ENCODE measurements around the gene ST6GAL2.

The ST6GAL2 gene

DNA sequence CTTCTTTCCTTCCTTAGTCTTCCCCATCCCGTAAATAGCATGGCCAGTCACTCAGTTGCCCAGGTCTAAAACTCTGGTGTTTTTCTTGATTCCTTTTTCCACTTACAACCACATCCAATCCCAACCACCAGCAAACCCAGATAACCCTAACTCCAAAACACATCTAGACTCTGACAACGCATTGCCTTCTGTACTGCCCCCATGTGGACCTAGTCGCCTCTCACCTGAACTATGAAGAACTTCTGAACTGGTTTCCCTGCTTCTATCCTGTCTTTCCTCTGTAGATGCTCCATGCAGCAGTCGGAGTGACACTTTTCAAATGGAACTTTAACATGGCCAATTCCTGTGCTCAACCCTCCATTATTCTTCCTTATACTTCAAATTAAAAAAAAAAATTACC lies 26.5 kb downstream of the ST6GAL2 start:
- no peak for DNase-seq

DNA sequence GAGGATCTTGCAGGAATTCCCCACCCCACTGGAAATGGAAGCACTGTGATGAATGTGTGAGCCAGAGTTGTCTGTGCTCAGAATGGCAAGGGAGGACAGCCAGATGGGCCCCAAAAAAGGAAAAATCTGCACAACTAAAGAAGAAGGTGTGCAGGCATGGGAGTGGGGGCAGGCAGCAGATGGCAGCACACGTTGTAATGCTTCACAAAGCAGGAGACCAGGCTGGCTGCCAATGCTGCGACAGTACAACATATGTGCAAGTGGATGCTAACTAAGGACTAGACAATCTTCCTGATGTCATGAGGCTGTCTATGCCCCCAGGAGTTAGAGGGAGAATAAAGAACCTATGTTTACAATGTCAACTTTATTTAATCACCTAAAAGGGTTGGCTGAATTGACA lies 27.2 kb downstream of the ST6GAL2 start:
- DNase-seq, result no peak

DNA sequence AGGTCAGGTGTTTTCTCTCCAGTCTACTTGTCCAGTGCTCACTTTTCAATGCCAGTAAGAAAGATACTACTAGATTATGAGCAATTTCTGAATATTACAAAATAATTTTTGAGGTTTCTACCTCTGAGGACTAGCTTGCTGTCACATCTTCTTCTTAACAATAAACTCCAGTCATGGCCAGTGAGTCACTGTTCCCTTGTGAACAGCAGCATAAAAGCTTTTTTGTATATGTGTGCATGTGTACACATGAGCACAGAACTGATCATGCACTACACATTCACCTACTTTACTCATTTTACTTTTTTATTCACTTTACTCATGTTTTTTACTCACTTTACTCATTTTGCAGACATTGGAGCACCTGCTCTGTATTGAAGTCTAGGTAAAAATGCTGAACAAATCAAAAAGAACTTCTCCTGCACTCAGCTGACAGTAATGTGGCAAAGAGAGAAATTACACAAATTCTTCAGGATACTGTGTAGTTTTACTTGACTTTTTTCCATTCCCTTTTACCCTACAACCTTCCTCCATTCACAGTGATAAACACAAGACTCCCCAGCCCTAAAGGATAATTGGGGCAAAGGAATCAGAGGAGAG lies 28.0 kb downstream of the ST6GAL2 start:
- no peak for DNase-seq

DNA sequence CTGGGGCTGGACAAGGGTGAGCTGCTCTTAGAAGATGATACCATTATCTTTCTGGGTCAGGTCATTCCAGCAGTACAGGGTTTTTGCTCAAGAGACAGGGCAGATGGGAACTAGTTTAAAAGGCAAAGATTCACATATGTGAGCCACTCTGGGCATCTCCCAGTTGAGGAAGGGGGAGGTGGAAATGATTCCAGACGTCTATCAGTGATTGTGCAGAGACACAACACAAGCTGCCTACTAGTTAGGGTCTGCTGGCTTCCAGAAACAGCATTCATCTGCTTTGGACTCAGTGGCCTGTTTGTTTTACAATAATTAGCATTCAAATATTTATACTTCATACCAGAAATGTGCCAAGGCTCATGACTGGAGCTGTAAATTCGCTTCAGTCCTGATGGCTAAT lies 32.3 kb downstream of the ST6GAL2 start:
- DNase-seq, result no peak

DNA sequence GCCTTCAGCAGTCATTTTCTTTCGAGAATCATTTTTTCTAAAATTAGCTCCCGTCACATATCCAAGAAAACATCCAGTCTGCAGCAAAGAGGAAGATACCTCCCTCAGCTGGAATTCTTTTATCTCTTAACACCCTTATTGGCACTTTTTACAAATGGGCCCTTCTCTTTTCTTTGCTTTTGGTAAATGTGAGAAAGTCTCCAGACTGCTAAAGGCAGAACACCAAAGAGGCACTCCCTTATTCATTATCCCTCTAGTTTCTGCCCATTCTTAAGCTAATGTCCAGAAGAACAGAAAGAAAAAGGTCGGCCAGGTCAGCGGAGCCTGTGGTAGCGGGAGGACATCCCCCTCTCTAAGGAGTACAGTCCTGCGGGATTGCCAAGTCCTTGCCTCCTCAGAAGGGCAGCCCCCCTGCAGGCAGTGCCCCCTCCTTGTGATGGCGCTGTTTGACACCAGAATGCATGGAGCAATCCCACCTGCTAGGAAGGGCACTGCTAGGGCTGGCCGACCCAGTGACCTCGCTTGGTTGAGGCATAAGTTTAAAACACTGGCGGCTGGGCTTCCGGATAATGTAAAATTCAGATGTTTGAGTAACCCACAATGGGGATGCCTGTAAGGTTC lies 34.0 kb downstream of the ST6GAL2 start:
- no peak for DNase-seq

DNA sequence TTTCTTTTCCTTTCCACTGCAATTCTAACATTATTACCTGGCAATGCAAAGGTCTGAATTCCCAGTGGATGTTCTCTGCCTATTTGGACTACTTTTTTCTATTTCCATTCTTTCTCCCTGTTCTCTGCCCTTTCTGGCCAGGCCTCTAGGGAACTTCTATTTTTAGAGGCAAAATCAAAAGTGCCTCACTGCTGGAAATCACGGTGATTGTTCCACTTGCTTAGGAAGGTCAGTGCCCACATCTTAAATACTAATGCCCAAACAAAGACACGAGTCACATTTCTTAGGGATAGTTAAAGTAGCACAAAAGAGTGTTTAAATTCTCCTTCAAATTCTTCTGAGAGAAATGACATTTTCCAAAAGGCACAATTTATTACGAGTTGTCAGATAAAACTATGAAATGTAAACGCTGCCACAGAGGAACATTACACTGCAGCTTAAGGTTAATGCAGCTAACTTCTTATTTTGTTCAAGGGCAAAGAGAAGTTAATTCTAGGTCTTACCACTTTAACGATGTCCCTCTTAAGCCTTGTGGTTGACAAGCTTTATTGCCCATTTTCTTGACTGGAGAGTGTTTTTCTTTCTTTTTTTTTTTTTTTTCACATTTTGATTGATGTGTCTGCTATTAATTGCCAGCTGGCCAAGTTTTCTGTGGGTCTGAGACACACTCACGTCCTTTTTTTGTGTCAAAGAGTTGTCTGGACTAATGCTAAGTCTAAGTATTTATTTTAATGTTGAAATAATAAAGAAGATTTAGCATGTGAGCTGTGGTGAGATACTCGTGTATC lies 34.7 kb downstream of the ST6GAL2 start:
- no peak for DNase-seq

DNA sequence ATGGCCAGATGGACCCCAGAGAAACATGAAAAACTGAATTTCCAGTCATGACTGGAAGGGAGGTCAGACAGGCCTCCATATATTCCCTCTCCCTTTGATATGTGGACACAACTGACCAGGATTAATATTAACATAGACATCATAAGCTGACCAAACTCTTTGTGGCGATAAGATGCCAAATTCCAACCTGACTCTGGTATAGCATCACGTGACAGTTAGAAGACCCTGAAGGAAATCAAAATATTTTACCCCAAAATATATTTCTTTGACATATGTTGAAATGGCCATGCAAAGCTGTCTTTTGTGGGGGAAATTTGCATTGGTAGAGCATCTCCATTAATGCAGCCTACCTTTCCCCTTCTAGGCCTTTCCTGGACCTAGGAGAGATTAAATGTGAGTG lies 36.7 kb downstream of the ST6GAL2 start:
- DNase-seq, result no peak

DNA sequence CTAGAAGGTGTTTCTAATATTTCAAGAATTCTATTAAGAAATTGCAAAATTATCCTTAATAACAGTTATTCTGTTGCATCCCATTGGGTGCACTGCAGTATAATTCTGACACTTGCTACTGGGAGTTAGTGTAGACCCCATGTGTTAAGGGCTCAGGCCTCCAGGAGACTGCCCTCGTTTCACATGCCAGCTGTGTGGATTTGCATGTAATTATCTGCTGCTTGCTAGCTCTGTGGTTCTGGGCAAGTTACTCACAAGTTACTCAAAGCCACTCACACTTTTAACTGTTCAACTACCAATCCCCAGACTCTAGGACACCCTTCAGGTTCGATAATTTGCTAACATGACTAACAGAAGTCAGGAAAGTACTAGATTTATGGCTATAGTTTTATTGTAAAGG lies 38.6 kb downstream of the ST6GAL2 start:
- DNase-seq, result peak; percentile 17

DNA sequence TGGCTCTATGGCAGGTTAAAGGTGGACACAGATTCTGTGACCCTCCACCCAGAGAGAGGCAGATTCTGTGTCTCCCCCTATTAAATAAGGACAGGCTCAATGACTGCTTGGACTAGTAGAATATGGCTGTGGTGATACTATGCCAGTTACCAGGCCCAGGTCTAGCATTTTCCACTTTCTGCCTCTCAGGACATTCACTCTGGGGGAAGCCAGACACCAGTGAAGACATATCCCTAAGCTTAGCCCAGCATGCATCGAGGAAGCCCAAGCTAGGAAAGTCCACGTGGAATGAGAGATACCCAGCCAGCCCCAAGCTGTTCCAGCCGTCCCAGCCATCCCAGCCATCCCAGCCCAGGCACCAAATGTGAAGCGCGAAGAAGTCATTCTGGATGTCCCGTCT lies 40.3 kb downstream of the ST6GAL2 start:
- DNase-seq, result no peak

DNA sequence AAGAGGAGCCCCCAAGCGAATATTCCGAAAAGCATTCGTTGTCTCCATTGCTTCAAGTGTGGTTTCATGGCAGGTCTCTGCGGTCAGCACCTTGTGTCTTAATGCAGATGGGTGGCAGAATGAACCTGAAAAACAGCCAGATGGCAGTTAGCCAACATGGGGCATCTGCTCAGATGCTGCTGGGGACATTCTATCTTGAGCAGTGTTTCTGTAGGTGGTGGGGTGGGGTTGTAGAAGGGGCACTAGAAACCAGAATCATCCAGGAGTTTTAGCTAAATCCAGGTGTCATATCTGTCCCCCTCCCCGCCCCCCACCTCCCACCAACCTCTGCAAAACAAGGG lies 42.1 kb downstream of the ST6GAL2 start:
- DNase-seq, result no peak

DNA sequence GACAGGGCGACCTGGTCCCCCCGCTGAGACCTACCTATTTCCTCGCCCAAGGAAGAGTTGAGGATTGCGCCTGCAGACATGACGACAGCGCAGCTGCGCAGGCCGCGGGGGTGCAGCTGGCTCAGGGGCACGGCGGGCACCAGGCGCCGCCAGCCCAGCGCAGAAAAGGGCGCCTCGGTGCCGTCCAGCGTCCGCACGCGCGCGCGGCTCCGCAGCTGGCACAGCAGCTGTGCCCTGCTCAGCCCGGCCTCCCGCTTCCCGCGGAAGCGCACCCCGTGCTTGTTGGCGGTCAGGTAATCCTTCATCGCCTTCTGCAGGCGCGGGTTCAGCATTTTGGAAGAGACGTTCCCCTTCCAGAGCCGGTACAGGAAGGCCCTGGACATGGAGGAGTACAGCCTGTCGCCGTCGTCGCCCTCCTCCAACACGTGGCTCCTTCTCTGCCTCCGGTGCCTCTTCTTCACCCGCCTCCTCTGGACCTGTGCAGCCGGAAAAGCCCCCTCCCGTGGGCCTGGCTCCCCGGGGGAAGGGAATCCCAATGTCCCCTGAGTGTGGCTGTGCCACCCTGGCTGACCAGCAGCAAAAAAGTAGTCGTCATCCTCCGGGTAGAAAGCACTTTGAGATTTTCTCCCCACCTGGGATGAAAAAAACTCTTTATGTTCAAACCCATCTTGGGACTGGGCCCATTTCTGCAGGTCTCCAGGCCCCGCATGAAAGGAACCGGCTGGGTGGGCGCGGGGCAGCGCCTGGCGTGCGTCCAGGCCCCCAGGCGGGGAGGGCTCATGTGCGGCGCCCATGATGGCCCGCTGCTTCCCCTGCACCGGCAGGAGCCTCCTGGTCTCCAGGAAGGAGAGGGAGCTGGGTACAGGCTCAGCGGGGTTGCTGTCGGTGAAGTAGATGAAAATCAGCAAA lies 42.7 kb downstream of the ST6GAL2 start:
- DNase-seq, result no peak

DNA sequence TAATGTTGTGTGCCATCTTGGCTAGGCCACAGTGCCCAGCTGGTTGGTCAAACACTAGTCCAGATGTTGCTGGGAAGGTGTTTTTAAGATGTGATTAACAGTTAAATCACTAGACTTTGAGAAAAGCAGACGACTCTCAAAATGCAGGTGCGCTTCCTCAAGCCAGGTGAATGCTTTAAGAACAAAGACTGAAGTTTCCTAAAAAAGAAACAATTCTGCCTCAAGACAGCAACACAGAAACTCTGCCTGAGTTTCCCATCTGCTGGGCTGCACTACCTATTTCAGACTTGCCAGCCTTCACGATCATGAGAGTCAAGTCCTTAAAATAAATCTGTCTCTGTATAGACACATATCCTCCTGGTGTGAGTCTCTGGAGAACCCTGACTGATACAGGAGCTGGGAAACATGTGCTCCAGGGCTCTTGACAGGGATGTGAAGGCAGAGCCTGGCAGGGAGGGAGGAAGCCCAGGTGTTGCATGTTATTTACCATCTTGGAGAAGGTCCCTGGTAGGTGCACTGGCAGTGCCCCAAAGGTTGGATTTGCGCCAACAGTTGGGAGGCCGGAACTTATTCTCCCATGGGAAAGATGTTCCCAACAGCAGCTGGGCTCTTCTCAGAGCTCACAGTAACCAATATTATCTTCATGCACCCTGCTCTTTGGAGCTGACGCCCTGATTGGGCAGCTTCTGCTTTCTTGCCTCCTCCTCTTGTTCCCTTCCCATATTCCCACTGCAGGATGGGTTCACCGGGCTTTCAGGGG lies 43.9 kb downstream of the ST6GAL2 start:
- no peak for DNase-seq

DNA sequence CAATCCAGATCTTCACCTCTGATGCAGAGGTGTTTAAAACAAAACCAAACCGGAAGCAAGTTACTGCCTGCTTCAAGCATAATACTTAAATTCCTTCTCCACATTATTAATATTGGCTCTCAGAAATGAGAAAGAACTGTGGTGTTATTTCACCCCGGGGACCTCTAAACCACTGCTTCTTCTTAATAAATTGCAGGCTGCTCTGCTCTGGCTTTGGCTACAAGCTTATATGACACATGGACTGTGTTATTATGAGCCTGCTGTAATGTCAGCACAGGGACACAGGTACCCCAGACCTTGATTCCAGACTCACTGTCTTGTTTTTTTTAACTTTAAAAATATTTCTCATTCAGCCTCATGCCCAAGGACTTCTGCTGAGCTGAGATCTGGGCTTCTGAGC lies 45.1 kb downstream of the ST6GAL2 start:
- no peak for DNase-seq

DNA sequence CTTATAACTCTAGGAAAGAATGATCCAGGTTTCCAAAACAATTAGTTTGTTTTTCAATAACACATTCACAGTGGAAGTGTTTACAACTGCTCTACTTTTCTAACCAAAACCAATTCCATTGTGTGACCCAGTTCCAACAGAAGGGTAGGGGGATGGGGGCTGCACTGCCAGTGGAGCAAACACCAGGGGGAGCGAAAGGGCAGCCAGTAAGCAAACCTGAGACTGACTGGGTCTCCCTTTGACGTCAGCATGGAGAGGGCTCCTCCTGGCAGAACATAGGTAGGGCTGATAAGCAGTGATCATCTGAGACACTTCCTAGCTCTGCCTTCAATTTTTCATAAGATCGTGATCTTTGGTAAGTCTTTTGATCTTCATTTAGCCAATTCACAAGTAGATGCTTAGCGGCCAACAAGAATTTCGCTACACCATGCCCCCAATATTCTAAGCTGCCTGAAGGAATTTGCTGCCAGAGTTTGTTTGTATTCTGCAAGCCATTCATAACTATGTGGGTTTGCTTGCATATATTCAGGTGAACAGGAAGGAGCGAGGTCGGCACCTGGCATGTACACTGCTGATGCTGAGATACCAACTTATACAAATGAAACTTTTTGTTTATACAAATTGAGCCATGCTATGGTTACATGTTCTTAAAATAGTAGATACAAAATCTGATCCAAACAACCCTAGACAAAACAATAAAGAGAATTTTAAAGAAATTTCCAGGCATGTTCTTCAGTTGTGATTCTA lies 45.9 kb downstream of the ST6GAL2 start:
- peak; percentile 61 for DNase-seq

DNA sequence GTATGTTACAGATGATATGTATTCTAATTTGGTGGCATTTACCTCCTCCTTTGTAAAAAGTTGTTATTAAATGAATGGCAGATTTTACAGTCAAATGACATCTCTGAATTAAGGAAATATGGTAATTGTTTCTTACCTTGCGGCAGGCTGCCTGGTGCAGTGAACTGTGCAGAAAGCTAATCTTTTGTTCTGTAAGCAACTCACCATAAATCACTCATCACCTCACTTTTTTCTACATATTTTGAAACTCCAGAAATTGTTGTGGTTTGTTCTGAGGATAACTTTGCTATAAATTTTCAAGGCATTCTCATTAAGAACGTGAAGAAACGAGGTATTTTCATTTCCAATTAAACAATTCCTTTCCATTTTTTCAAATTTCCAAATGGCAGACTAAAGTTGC lies 52.7 kb downstream of the ST6GAL2 start:
- peak; percentile 77 for DNase-seq

DNA sequence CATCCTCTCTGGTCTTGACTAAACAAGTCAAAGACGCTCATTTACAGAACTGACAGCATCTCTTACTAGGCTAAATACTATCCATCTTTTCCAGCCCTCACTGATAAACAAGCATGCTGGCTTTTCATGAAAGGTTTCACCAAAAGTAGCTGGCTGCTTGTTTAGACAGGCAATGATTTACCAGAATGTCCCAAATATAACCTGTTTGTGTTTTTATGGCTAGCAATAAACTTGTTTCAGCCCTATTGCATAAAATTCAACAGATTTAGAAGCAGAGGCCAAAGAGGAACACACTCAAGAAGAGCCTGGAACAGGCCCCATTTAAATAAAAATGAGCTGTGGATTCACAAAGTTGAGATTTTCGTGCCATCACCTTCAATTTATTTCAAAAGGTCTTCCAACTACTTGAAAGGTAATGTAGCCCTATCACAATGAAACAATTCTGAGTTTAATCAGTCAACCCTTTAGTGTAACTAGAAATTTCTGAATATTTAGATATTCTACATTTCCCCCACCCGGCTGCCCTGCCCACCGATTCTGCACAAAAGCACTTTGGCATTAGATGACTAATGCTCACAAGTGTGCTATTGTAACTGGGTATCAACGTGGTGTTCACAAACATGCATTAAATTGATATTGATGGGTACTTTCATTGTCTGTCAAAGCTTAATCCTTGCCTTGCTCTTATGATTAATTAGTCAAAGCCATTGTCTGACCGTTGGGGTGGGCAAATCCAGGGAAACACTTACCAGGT lies 54.0 kb downstream of the ST6GAL2 start:
- DNase-seq, result no peak

DNA sequence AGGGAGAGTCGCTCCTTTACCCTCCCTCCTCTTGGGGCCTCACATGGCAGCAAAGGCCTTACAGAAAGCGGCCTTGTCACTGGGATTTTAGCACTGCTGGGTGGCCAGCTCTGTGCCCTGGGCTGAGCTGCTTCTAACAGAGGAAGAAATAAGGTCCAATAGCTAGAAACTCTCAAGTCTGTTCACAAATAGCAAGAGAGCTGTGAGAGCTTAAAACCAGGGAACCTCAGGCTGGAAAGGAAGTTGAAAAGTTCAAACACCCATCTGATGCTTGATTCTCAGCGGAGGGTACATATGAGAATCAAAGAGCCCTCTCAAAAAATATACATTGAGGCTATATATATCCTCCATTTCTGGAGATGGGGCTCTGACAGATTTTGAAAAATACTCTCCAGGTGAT lies 54.7 kb downstream of the ST6GAL2 start:
- no peak for DNase-seq

DNA sequence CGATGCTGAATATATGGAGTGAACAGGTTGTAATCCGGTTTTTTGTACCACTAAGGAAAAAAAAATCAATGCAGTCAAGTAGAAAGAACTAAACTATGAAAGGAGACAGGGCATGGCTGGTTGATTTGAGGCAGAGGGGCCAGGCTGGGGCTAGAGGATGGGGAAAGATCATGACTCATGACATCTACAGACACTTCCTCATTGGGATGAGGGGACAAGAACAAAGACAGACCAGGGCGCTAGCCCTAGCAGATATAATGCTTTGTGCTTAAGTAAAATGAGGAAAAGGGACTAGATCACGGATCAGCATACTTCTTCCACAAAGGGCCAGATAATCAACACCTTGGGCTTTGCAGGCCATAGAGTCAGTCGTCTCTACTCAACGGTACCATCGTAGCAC lies 55.8 kb downstream of the ST6GAL2 start:
- DNase-seq, result no peak

DNA sequence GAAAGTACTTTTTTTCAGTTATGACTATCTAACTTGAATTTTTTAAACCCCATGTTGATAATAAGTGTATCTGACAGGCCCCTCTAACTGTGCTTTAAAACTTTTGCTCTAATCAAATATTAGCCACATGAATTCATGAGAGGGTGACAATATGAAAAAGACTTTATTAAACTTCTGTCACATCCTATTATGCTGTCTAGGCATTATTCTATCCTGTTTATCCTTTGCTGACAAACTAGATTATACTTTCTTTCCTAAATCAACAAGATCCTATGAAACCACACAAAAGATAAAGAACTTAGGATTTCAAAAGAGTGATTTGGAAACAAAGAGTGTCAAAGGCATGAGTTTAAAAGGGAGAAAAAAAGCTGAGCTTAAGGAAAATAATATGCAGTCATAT lies 57.8 kb downstream of the ST6GAL2 start:
- DNase-seq, result no peak

DNA sequence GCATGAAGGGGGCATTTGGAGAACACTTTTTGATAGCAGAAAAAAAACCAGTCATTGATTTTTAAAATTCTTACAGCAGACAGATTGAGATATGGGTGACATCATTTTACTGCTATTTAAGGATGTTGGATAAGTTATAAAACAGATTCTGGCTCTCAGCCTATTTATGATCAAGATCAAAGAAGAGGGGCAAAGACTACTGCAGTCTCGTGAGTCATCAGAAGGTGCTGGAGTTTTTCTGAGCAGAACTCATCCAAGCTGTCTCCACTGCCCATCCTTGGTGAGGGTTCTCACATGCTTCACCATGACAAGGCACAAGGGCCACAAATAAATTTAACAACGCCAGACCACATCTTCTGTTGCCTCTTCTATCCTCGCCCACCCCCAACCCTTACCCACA lies 58.8 kb downstream of the ST6GAL2 start:
- DNase-seq, result no peak

DNA sequence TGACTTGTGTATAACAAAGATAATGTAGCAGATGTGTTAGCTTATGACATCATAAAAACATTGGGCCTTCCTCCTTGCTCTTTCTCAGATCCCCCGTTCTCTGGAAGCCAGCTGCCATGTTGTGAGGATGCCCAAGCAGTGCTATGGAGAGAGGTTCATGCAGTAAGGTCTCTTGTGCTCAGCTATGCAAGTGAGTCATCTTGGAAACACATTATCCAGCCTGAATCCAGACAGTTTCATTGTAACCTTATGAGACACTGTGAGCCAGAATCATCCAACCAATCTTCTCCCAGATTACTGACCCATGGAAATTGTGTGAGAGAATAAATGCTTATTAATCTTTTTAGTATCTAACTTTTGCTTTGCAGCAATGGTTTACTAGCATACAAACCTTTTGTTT lies 60.8 kb downstream of the ST6GAL2 start:
- DNase-seq, result no peak

Measured in NCI-H526 treated with DMSO at 0.1 percent for 48 hours (cell line).